Esophagus squamous epithelium (tissue), 4 donors: ENCODE measurements around the gene GOLGA8Q.
"Not testable (repeated sequence)": the region's sequence is repeated elsewhere in the genome, so short reads cannot be mapped to it uniquely, and the experiment has no call there.

Experiments
- POLR2A ChIP-seq, 4 donors: fragments of 450-650 bp; IDR thresholded peaks; one replicate each; pipeline ENCODE4 v1.6.1; 2017; ENCODE audit warnings: antibody characterized with exemption in 4 of 4, mild to moderate bottlenecking in 4 of 4, moderate library complexity in 3 of 4
- TF ChIP-seq, protein P1 (sequence below), 6 experiments: fragments of 450-650 bp in 4 of 6; fragments of 200-600 bp in 2 of 6; sonication (generic) in 2 of 6; IDR thresholded peaks; one replicate each; pipeline ENCODE4 v1.5.1; 2016 to 2019; ENCODE audit warnings: antibody characterized with exemption in 6 of 6, mild to moderate bottlenecking in 4 of 6, moderate library complexity in 4 of 6

GRCh38 chr15:30504162-30504843 lies 47.5 kb upstream of the GOLGA8Q start:
- TF ChIP-seq, protein P1, sequence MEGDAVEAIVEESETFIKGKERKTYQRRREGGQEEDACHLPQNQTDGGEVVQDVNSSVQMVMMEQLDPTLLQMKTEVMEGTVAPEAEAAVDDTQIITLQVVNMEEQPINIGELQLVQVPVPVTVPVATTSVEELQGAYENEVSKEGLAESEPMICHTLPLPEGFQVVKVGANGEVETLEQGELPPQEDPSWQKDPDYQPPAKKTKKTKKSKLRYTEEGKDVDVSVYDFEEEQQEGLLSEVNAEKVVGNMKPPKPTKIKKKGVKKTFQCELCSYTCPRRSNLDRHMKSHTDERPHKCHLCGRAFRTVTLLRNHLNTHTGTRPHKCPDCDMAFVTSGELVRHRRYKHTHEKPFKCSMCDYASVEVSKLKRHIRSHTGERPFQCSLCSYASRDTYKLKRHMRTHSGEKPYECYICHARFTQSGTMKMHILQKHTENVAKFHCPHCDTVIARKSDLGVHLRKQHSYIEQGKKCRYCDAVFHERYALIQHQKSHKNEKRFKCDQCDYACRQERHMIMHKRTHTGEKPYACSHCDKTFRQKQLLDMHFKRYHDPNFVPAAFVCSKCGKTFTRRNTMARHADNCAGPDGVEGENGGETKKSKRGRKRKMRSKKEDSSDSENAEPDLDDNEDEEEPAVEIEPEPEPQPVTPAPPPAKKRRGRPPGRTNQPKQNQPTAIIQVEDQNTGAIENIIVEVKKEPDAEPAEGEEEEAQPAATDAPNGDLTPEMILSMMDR (IDR thresholded peaks at IDR 0.05): not testable (repeated sequence)
- not testable (repeated sequence) for TF ChIP-seq POLR2A (IDR thresholded peaks at IDR 0.05)
